H1 (cell line): ENCODE measurements around the gene OIP5. TPM values are rescaled to one million over a fixed set of nuclear protein-coding genes. Genes with fewer than 3 reads are reported as not detected.

ENCODE experiments used
- CBX8 ChIP-seq: fragments of 300-800, 300-1000 bp; sonication (generic); IDR thresholded peaks from 2 replicates; pipeline ENCODE4 v1.7.1; 2016; ENCODE audit warnings: low read depth, low read length, borderline replicate concordance
- CHD7 ChIP-seq: fragments of 300-600 bp; sonication (generic); IDR thresholded peaks from 2 replicates; pipeline ENCODE4 v1.7.1; 2012; ENCODE audit warnings: low read length, moderate library complexity, mild to moderate bottlenecking, inconsistent platforms; ENCODE audit not compliant: insufficient replicate concordance
- EGR1 ChIP-seq: IDR thresholded peaks from 2 replicates; pipeline ENCODE4 v1.6.1; 2011; ENCODE audit warnings: low read depth, low read length, borderline replicate concordance
- EP300 ChIP-seq, 2 experiments: IDR thresholded peaks; 1 replicate in 1 of 2; 2 replicates in 1 of 2; pipeline ENCODE4 v1.6.1; 2011 to 2012; ENCODE audit warnings: low read depth in 2 of 2, low read length in 2 of 2, mild to moderate bottlenecking in 2 of 2, borderline replicate concordance in 1 of 2, inconsistent platforms in 1 of 2, moderate library complexity in 1 of 2
- KDM4A ChIP-seq: IDR thresholded peaks from one replicate; pipeline ENCODE4 v1.7.1; 2012; ENCODE audit warnings: low read depth, mild to moderate bottlenecking, moderate library complexity, low read length, inconsistent platforms; ENCODE audit not compliant: severe bottlenecking
- POLR2AphosphoS5 ChIP-seq: IDR thresholded peaks from 2 replicates; pipeline ENCODE4 v1.6.1; 2011; ENCODE audit warnings: low read depth, low read length
- RNF2 ChIP-seq: fragments of 200-900, 300-1000 bp; sonication (generic); IDR thresholded peaks from 2 replicates; pipeline ENCODE4 v1.7.1; 2016; ENCODE audit warnings: borderline replicate concordance, low read depth, mild to moderate bottlenecking, antibody characterized with exemption, low read length; ENCODE audit not compliant: poor library complexity, severe bottlenecking; ENCODE audit errors: missing control alignments
- SRF ChIP-seq: IDR thresholded peaks from 2 replicates; pipeline ENCODE4 v1.6.1; 2011; ENCODE audit warnings: mild to moderate bottlenecking, low read depth, low read length, moderate library complexity
- YY1 ChIP-seq: IDR thresholded peaks from 2 replicates; pipeline ENCODE4 v1.6.1; 2011; ENCODE audit warnings: low read depth, mild to moderate bottlenecking, low read length
- polyA plus RNA-seq, 7 experiments: library from polyadenylated mRNA; depleted of rRNA in 3 of 7; stranded (reverse) in 5 of 7; unstranded in 2 of 7; fragments of >200 nt in 5 of 7; fragments of 200-250 nt in 2 of 7; gene quantifications; 1 replicate in 5 of 7; 2 replicates in 1 of 7; 4 replicates in 1 of 7; pipeline versions ENCODE4 v1.2.1 to v1.2.3, GENCODE V29; 2011 to 2013; ENCODE audit warnings: missing spikeins in 2 of 7, mixed read lengths in 2 of 7
- total RNA-seq: library from RNA; stranded (reverse); fragmentation: NEBNext Ultra II Directional; extraction: Animal tissue kit (Norgen Biotek cat#: 25700); gene quantifications from 2 replicates; pipeline ENCODE4 v1.2.1, GENCODE V29; 2021

OIP5 gene
- total and polyA plus RNA-seq, 2 of the 8 experiments (the other 6 are each of a cell fraction or from before 2014, with no cell fraction given) = 34.8 to 44.5 TPM

DNA sequence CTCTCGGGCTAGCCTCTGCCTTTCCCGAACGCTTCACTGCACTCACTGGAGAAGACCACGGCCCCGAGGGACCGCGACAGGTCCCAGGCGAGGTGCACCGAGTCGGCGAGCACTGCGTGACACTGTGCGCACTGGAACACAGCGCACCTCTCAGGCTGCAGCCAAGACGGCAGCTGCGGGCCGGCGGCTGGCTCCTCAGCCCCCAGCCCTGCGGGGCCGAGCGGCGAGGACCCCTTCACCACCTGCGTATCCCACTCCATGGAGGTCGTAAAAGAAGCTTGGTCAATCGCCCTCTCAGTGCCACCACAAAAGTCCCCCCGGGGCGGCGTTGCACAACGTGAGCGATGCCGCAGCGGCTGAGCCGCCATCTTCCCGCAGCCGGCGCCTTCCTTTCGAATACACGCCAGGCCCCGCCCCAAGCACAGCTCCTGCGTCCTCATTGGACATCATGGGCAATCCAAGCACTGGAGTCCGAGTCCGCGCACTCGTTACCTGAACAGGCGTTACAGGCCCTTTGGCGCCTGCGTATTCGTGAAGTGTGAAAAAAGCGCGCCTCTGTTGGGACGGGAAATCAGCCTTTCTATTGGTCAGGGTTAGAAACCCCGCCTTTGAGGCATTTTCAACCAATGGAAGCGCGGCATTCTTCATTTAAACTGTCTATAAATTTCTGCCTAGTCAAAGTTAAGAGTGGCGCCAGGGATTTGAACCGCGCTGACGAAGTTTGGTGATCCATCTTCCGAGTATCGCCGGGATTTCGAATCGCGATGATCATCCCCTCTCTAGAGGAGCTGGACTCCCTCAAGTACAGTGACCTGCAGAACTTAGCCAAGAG lies at the start of gene OIP5, which contains the start of gene NUSAP1 (continued):
- TF ChIP-seq KDM4A (peak; percentile 51), YY1 (peak; percentile 96), CBX8 (no peak), SRF (no peak), EGR1 (no peak), RNF2 (no peak), POLR2AphosphoS5 (peak; percentile 81), EP300 (IDR thresholded peaks at IDR 0.05; ENCODE audit: borderline replicate concordance in 1 of 2, low read depth in 2 of 2, low read length in 2 of 2) (no peak), CHD7 (no peak)
